Hematopoietic multipotent progenitor cell treated with erythropoietin and hydrocortisone succinate and interleukin-3 and kit ligand, for 8 days (in vitro differentiated cells): ENCODE results near the gene HCRT.
"Not testable (repeated sequence)": the region's sequence is repeated elsewhere in the genome, so short reads cannot be mapped to it uniquely, and the experiment has no call there.

Experiments
- DNase-seq: peaks from one replicate; pipeline ENCODE4 v3.0.0-alpha.2; 2015

HCRT gene

DNA sequence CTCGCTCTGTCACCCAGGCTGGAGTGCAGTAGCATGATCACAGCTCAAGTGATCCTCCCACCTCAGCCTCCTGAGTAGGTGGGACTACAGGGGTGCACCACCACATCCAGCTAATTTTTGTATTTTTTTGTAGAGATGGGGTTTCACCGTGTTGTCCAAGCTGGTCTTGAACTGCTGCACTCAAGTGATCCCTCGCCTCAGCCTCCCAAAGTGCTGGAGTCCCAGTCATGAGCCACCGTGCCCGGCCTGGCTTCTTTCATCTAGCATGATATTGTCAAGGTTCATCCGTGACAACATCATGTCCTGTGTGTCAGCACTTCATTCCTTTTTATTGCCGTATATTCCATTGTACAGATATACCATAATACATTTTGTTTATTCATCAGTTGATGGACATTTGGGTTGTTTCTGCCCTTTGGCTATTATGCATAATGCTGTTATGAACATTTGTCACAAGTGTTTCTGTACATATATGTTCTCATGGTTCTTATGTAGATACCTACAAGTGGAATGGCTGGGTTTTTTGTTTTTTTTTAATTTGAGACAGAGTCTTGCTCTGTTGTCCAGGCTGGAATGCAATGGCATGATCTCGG, 12.4 kb upstream of the HCRT start:
- no peak for DNase-seq

DNA sequence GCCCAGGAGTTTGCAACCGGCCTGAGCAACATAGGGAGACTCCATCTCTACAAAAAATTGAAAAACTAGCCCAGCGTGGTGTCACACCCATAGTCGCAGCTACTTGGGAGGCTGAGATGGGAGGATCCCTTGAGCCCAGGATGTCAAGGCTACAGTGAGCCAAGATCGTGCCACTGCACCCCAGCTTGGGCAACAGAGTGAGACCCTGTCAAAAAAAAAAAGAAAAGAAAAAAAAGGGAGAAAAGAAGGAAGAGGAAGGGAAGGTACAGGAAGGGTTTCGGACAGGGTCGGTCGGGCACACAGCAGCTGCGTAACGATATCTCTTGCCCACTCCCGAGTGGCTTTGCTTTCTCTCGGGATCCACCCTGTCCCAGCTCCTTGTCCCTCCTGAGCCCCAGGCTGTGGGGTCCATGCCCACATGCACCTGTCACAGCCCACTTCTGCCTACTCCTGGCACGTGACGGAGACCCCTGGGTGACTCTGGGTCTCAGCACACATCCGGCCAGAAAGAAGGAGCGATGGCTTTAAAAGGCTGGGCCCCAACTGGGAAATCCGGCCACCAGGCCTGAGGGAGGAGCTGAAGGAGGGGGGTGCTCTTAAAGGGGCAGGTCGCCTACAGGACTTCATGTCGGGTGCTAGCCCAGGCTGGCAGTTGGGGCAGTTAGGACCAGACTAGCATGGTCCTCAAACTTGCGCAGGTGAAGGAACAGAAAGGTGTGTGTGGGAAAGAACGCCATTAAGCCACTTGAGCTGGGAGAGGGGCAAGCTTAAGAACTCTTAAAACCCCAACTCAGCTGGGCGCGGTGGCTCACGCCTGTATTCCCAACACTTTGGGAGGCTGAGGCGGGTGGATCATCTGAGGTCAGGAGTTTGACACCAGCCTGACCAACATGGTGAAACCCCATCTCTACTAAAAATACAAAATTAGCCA, 9.0 kb upstream of the HCRT start, which contains the start of gene GHDC:
TSS of gene GHDC (minus strand) at position 526 of the 931 bp plus-strand sequence. CDS start 913 bp downstream, outside the sequence.
- DNase-seq, result peak; percentile 90

DNA sequence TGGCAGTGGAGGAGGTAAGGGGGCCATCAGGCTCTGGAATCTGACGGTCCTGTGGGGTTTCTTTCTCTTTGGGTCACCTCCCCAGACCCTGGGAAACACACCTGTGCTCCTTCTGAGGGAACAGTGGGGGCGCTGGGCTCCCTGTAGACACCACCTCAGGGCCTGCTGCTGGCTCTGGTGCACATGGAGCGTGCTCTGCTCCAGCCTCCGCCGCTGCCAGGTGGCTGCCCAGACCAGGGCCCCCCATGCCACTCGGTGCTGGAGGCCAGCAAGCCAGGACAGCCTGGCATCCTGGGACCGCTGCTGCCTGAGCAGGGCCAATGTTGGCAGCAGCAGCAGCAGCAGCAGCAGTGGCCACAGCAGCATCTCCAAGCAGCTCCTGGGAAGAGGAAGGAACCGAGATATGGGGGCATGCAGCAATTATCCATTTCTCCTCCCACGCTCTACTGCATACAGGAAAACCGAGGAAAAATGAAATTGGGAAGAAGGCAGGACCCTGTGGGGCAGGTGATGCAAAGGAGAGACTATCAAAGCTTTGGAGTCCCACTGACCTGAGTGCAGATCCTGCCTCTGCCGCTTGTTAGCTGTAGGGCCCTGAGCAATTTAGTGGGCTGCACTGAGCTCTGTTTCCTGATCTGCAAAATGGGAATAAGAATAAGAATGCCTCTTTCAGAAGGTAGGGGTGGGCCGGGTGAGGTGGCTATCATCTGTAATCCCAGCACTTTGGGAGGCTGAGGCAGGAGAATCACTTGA, 8.1 kb upstream of the HCRT start:
- DNase-seq, result no peak

DNA sequence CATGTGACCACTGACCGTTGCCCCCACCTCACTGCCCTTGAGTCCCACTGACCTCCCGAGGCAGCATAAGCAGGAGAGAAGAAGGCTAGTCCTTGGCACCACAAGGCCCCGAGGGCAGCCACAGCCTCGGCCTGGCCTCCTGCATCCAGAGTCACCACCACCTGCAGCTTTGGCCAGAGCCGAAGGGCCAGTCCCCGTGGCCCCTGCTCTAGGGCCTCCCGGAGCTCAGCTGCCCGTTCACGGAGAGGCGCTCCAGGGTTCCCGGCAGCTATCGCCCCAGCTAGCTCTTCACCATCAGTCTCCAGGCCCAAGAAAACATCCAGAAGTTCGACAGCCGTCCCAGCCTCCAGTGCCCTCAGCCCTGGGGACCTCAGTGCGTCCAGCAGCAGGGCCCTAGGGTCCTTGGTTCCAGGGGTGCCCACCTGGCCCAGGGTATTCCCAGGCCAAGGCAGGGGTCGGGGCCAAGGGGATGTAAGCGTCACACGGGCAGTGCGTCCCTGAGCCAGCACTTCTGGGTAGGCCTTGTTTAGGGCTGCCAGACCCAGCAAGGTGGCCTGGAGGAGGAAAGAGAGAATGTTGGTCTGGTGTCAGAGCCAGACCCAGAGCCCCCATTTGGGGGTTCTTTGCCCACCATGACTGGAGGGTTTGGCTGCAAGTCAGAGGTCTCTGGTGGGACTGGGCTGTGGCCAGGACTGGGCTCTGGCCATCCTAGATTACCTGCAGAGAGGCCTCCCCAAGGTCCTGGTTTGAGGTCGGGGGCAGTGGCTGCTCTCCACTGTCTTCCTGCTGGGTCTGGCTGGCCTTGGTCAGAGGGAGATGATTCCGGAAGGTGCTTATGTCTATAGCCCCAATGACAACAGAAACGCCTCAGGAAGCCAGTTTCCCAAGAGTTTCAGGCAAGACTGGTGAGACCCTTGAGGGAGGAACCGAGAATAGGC, 7.2 kb upstream of the HCRT start:
- DNase-seq, result no peak

DNA sequence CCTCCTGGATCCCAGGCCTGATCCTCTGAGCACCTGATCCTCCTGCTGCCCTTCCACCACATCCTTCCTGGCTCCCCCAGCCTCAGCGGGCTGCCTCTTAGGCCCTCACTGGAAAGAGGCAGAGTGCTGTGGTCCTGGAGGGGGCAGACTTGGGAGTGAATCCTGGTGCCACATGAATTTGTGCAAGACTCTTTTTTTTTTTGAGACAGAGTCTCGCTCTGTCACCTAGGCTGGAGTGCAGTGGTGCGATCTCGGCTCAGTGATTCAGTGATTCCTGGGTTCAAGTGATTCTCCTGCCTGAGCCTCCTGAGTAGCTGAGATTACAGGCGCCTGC, 6.0 kb upstream of the HCRT start:
- DNase-seq, result no peak

DNA sequence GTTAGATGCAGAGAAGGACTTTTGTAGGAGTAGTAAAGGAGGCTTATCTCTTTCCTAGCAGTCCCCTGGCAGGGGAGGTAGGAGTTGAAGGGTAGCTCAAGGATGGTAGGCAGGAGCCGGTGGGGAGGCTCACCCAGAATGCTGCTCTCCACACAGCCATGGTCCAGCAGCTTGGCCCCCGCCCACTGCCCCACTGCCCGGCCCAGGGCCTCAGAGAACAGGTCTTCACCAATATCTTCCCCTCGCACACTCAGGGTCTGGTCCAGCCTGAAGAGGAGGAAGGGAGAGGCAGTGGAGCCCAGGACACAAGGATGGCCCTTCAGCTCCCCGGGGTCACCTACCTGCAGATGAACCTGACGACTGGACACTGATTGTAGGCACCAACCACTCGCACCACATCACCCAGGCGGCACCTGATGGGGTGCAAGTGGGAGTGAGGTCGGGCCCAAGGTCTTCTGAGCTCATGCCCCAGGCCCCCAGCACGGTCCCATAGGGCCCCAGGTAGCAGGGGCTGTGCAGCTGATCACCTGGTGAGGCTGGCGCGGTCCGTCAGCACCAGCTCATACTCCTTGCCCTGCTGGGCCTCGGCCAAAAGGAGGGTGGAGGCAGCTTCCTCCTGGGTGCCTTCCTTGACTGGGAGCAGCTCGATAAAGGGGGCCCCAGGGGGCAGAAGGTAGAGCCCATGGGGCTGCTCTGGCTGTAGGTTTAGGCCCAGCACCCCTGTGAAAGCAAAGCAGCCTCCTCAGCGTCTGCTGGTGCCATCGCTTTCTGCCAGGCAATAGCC, 5.4 kb upstream of the HCRT start:
- DNase-seq, result no peak

DNA sequence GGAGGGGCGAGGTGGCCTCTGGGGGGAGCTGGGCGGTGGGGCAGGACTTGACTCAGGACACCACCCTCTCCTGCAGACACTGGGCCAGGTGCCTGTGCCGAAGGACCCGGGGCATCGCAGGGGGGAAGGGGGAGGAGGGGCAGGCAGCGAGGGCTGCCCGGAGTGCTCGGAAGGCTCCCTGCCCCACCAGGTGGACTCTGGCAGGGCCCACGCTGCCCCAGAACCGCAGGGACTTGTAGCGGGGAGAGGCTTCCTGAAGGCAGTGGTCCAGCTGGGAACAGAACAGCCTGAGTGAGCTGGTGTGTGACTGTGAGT, 4.4 kb upstream of the HCRT start:
- no peak for DNase-seq

DNA sequence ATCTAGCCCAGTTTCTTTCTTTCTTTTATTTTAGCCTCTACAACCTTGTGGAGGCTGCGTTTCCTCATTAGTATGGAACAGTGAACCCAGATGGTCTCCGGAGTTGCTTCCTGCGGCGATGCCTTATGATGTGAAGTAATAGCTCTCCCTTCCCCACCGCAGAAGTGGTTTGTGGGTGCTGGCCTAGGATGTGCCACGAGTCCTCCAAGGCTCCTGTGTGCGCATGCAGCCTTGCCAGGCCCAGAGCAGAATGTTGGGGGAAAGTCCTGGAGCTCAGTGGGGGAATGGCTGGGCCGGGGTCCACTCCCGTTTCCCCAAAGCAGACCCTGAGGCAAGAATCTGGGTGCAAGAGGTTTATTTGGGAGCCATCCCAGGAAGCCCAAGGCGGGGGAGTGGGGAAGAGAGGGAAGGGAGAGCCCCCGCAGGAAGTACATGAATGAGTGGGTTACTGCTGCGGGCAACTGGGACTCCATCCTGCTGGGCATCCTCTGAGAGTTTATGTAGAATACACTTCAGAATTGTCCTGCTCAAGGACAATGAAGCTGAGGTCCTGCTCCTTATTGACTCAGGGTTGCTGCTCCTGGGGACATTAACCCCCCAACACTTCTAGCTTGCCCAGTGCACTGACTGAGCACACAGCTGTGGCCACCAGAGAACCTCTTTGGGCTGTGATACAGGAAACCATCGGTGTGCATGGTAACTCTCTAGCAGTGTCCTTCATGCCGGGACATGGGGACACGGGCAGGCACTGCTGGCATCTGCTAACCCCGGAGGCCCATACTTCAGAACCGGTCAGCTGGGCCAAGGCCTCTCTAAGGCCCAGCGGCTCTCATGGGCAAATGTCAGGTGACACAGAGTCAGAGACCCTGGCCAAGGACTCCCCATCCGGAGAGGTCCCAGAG, 3.7 kb upstream of the HCRT start:
- DNase-seq, result no peak

DNA sequence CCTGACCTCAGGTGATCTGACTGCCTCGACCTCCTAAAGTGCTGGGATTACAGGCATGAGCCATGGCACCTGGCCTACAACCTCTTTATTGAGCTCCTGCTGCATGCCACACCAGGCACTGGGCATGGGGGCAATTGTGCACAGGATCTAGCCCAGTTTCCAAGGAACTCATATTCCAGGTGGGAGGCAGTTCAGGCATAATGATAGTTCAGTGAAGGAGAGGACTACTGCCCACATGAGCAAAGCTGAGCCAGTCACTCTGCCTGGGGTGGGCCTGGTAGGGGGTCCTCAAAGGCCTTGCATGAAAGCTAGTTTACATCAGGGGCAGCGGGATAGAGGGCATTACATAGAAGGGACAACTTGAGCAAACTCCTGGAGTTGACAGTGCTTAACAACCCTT, 2.6 kb upstream of the HCRT start:
- DNase-seq, result no peak

DNA sequence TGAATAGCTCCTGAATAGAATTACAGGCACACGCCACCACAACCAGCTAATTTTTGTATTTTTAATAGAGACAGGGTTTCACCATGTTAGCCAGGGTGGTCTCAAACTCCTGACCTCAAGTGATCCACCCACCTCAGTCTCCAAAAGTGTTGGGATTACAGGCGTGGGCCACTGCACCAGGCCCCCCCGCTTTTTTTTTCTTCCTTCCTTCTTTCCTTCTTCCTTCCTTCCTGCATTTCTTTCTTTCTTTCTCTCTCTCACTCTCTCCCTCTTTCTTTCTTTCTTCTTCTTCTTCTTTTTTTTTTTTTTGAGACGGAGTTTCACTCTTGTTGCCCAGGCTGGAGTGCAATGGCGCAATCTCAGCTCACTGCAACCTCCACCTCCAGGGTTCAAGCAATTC, 939 bp upstream of the HCRT start:
- DNase-seq, result not testable (repeated sequence)

DNA sequence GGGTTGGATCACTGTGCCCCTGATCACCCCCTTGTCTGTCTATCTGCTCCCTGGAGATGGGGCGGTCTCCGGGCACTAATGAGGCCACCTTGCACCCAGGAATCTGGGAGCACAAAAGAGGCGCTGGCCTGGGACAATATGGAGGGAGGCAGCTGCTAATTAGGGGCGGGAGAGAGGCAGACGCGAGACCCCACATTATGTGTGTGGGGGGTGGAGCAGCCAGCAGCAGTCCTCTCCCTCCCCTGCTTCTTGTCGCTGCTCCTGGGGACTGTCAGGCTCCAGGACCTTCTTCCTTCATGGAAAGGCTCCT, 324 bp upstream of the HCRT start:
- no peak for DNase-seq

DNA sequence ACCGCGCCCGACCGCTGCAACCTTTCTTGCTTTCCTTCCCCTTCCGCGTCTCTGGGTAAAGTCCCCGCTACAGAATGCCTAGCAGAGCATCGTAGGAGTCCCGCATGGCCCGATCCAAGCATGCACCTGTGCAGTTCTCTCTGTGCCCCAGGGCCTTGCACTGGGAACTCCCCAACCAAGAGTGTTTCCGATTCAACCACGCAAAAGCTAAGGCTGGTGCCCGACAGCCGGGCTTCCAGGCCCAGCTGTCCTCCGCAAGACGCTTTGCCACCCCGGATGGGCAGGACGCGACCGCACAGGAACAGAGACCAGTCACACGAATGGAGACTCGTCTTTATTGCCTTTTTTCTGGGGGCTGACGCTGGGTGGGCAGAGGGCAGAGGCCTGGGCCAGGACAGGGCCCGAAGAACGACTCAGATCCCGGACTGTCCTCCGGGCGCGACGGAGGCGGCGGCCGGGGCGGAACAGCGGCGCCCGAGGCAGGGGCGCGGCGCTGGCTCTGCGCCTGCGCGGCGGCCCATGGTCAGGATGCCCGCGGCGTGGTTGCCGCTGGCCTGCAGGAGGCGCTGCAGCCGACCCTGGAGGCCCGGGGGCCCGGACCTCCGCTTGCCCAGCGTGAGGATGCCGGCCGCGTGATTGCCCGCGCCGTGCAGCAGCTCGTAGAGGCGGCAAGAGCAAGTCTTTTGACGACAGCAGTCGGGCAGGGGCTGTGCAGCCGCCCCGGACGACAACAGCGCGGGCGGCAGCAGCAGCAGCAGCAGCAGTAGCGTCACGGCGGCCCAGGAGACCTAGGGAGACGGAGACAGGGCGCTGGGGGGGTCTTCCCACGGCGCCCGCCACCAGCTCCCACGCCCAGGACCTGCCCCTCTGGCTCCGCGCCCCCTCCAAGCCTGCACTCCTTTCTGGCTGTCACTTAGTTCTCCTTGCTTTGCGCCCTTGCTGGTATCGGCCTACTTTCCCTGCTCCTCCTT, 1.2 kb downstream of the HCRT start:
- peak; percentile 80 for DNase-seq

DNA sequence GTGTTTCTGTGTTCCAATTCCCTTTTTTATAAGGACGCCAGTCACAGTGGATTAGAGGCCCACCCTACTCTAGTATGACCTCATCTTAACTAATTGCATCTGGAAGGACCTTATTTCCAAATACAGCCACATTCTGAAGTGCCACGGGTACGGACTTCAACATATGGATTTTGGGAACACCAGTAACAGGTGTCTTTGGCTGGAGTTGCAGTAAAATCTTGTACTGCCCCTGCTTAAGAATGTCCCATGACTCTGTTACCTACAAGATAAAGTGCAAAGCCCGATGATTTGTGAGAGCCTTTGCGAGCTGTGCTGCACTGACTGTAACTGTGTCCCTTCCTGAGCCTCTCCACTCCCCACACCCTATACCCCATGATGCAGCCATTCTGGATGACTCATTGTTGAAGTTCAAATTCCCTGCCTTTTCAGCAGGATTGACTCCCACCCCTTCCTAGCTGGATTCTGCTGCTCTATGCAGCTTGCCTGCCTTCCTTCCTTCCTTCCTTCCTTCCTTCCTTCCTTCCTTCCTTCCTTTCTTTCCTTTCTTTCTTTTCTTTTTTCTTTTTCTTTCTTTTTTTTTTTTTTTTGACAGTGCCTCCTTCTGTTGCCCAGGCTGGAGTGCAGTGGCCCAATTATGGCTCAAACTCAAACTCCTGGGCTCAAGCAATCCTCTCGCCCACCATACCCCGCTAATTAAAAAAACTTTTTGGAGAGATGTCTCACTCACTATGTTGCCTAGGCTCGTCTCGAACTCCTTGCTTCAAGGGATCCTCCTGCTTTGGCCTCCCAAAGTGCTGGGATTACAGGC, 2.1 kb downstream of the HCRT start:
- DNase-seq, result peak; percentile 34

DNA sequence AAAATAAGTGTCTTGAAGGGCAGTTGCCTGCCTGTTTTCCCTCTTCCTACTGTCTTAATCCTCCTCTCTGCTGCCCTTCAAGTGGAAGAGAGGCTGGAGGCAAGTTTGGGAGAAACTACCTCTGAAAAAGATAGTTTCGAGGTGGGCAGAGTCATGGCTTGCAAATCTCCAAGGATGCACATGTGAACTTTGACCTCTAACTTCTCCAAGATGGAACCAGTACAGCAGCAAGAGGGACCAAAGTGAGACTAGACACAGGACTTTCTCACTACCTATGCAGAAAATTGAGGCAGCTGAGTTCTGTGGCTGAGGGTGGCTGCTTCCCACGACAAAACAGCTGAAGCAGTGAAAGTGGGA, 3.4 kb downstream of the HCRT start:
- DNase-seq, result no peak

DNA sequence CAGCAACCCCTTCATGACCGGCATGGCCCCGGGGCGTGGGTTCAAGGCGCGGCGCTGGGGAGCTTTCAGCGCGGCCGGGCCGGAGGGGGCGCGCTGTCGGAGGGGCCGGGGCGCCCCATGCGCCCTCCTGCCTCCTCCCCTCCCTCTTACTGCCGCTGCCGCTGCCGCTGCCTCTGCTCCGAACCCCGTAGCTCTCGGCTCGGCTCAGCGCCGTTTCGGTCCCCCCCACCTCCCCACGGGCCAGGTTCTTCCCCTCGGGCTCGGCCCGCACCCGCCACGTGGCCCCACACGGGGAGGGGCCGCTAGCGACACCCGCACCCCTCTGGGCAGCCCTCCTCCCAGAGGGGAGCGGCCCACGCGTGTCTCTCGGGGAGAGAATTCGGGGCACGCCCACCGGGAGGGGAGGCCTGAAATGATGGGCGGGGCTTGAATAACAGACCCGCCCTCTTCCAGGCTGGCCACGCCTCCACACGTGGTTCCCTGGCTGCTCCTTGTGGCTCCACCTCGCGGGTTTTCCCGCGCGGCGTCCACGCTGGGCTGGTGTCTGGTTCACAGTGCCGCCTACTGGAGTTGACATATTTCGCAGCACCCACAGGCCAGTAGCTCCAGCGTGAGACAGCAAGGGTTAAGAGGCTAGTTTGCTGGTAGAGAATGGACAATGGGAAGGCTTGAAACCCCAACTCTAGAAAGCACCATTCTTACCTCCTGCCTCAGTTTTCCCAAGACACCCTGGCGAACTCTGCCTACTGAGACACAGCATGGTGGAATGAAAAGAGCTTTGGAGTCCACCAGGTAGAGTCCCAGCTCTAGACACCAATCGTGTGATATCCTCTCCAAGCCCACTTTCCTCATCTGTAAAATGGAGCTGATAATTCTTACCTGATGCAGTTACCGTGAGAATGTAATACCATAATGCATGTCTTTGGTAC, 4.1 kb downstream of the HCRT start, which contains the start of gene KCNH4:
TSS of gene KCNH4 (minus strand) at position 221 of the 929 bp plus-strand sequence. CDS start at position 24, 197 bp downstream.
- peak; percentile 90 for DNase-seq

DNA sequence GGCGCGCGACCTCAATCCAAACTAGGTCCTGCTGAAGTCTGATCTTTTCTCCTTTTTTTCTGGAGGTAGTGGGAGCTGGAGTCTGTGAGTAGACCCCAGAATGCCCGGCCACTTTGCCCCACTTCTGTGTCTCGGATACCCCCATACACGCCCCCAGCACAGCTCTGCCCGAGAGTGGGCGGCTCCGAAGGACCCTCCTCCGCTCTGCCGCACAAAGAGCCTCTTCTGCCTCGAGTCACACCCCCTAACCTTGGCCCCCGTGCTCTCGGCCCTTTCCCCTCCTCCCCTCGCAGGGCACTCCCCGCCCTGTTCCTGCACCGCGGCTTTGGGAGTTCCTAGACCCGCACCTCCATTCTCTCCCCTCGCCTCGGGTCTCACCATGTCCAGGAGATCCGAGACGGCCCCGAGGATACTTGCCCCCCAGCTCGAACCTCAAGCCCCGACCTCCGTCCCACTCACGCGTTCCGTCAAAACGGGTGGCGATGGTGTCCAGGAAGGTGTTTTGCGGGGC, 4.8 kb downstream of the HCRT start:
- DNase-seq, result no peak

DNA sequence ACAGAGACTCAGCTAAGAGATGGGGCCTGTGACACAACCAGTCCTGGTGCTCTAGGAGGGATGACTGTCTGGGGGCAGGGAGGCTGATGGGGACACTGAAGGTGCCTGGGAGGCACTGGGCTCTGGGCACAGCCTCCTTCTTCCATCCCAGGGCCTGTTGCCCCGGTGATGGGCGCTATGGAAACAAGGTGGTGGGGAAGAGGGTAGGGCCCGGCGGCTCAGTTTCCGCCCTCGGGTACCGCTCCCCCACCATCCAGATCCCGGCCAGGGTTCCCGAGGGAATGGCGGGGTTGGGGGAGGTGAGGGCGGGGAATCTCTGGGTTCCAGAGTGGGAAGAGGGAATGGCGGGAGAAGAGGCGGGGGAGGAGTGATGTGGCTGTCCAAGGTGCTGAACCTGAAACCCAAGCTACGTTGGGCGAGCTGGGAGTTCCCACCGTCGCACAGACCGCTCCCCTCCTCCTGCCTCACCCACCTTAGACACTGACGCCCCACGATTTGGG, 5.3 kb downstream of the HCRT start:
- DNase-seq, result peak; percentile 48
